ENCODE results near the gene AP2M1. TPM values are rescaled to one million over a fixed set of nuclear protein-coding genes. Genes with fewer than 3 reads are reported as not detected.
A peak's percentile ranks its signal among the peaks of the same experiment; 100 is the strongest.

Gene AP2M1
- total and polyA plus RNA-seq, 2 of the 13 experiments (the other 11 are each of a cell fraction or from before 2014, with no cell fraction given) = 126 to 146 TPM

DNA sequence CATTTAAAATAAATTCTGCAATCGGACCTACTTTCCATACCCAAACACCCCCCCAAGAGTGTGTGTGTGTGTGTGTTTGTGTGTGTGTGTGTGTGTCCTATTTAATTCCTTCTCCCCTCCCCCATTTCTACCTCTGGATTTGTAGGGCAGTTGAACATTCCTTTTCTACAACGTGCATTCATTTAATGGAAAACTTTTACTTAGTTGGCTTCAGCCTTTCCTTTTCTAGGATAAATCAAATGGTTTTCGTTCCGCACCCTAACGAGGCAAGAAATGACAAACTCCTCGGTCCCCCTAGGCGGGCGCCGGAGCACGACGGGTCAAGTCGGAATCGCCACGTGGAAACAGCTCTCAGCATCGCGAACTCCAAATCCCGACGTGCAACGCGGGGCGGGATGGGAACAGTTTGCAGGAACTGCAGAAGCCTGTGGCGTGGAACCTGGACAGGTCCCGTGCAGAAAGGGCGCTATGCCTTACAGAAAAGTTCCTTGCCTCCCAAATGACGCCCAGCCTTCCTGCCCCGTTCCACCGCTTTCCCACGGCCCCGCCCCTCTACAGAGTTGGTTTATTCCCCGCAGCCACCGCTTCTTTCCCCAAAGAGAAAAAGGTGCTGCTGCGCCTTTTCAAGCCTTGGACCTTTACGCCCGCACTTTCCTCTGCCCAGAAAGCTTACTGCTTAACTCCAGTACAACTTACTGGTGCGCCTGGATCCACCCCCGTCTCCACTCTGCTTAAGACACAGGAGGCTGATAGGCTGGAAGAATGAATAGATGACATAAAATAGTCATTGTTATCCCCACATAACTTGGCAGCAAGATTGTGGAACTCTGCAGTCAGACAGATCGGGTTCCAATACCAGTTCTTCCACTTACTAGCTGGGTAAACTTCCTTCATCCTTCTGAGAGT is 40.6 kb upstream of the AP2M1 start (continued):
- TF ChIP-seq MED13 (CRISPR knock-in tag; IDR thresholded peaks at IDR 0.05) (no peak), ELF3 (CRISPR knock-in tag; IDR thresholded peaks at IDR 0.05) (peak; percentile 46; the same call in 1 of the 2 replicates), KDM5A (IDR thresholded peaks at IDR 0.05; ENCODE audit: borderline replicate concordance, low read length) (0 out of 2 replicates have a peak, but pooled peaks have one; percentile 18), ZFY (CRISPR knock-in tag; IDR thresholded peaks at IDR 0.05) (peak; percentile 52; the same call in 1 of the 2 replicates), ZNF12 (CRISPR knock-in tag; IDR thresholded peaks at IDR 0.05) (peak; percentile 62; the same call in 1 of the 2 replicates), SSRP1 (CRISPR knock-in tag; IDR thresholded peaks at IDR 0.05) (no peak), POGZ (CRISPR knock-in tag; IDR thresholded peaks at IDR 0.05) (no peak), ZNF562 (CRISPR knock-in tag; IDR thresholded peaks at IDR 0.05; ENCODE audit: borderline replicate concordance) (no peak), ZNF879 (CRISPR knock-in tag; IDR thresholded peaks at IDR 0.05) (peak; percentile 73; the same call in 1 of the 2 replicates), ZFP90 (CRISPR knock-in tag; IDR thresholded peaks at IDR 0.05; ENCODE audit: borderline replicate concordance) (no peak), ZNF550 (CRISPR knock-in tag; IDR thresholded peaks at IDR 0.05; ENCODE audit: borderline replicate concordance) (no peak), RBM39 (IDR thresholded peaks at IDR 0.05; ENCODE audit: low read depth, low read length, poor library complexity, severe bottlenecking) (no peak), SIN3B (IDR thresholded peaks at IDR 0.05; ENCODE audit: low read length) (no peak)
- TF ChIP-seq, protein P1, sequence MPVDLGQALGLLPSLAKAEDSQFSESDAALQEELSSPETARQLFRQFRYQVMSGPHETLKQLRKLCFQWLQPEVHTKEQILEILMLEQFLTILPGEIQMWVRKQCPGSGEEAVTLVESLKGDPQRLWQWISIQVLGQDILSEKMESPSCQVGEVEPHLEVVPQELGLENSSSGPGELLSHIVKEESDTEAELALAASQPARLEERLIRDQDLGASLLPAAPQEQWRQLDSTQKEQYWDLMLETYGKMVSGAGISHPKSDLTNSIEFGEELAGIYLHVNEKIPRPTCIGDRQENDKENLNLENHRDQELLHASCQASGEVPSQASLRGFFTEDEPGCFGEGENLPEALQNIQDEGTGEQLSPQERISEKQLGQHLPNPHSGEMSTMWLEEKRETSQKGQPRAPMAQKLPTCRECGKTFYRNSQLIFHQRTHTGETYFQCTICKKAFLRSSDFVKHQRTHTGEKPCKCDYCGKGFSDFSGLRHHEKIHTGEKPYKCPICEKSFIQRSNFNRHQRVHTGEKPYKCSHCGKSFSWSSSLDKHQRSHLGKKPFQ (CRISPR knock-in tag; IDR thresholded peaks at IDR 0.05; ENCODE audit: insufficient replicate concordance) = peak; percentile 29
- TF ChIP-seq, protein P2, sequence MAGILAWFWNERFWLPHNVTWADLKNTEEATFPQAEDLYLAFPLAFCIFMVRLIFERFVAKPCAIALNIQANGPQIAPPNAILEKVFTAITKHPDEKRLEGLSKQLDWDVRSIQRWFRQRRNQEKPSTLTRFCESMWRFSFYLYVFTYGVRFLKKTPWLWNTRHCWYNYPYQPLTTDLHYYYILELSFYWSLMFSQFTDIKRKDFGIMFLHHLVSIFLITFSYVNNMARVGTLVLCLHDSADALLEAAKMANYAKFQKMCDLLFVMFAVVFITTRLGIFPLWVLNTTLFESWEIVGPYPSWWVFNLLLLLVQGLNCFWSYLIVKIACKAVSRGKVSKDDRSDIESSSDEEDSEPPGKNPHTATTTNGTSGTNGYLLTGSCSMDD (CRISPR knock-in tag; IDR thresholded peaks at IDR 0.05) = no peak
- TF ChIP-seq, protein P3, sequence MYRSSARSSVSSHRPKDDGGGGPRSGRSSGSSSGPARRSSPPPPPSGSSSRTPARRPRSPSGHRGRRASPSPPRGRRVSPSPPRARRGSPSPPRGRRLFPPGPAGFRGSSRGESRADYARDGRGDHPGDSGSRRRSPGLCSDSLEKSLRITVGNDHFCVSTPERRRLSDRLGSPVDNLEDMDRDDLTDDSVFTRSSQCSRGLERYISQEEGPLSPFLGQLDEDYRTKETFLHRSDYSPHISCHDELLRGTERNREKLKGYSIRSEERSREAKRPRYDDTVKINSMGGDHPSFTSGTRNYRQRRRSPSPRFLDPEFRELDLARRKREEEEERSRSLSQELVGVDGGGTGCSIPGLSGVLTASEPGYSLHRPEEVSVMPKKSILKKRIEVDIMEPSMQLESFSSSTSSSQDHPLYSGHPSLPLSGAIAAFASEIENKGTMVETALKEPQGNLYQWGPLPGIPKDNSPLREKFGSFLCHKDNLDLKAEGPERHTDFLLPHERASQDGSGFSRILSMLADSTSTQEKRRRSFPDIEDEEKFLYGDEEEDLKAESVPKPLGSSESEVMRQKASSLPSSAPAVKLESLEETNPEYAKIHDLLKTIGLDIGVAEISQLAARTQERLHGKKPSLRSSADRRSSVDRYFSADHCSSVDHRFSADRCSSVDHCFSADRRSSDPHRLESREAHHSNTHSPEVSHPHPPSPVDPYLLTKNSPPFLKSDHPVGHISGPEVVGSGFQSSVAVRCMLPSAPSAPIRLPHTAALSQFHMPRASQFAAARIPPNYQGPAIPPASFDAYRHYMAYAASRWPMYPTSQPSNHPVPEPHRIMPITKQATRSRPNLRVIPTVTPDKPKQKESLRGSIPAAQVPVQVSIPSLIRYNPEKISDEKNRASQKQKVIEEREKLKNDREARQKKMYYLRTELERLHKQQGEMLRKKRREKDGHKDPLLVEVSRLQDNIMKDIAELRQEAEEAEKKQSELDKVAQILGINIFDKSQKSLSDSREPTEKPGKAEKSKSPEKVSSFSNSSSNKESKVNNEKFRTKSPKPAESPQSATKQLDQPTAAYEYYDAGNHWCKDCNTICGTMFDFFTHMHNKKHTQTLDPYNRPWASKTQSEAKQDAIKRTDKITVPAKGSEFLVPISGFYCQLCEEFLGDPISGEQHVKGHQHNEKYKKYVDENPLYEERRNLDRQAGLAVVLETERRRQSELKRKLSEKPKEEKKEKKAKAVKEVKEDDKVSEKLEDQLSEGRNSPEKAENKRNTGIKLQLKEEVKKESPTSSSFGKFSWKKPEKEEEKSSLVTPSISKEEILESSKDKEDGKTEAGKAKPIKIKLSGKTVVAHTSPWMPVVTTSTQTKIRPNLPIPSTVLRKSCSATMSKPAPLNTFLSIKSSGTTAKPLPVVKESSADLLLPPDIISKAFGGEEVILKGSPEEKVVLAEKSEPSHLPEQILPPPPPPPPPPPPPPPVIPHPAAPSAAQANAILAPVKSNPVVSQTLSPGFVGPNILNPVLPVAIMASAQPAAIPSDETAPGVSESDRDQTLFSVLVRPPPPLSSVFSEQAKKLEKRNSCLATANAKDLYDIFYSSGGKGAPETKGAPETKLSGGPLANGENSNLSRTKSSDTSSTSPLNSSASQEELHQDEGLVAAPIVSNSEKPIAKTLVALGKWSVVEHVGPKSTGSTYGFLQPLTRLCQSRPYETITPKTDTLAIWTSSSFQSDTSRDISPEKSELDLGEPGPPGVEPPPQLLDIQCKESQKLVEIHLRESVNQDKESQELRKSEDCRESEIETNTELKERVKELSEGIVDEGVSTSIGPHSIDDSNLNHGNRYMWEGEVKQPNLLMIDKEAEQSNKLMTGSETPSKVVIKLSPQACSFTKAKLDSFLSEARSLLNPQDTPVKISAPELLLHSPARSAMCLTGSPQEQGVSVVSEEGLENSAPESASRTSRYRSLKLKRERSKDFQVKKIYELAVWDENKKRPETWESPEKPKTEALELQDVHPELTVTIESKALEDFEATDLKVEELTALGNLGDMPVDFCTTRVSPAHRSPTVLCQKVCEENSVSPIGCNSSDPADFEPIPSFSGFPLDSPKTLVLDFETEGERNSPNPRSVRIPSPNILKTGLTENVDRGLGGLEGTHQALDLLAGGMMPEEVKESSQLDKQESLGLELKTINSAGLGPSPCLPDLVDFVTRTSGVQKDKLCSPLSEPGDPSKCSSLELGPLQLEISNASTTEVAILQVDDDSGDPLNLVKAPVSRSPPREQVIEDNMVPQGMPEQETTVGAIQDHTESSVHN (CRISPR knock-in tag; IDR thresholded peaks at IDR 0.05) = 0 out of 2 replicates have a peak, but pooled peaks have one; percentile 24
- TF ChIP-seq, protein P4, sequence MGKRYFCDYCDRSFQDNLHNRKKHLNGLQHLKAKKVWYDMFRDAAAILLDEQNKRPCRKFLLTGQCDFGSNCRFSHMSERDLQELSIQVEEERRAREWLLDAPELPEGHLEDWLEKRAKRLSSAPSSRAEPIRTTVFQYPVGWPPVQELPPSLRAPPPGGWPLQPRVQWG (CRISPR knock-in tag; IDR thresholded peaks at IDR 0.05; ENCODE audit: borderline replicate concordance, low read depth) = no peak
